K562 (cell line): ENCODE data around the gene TRIM4. TPM values are rescaled to one million over a fixed set of nuclear protein-coding genes. Genes with fewer than 3 reads are reported as not detected.

Source experiments
- C11orf30 ChIP-seq: fragments of 450-650 bp; IDR thresholded peaks from 2 replicates; pipeline ENCODE4 v1.6.1; 2016; ENCODE audit warnings: low read depth, mild to moderate bottlenecking
- CEBPG ChIP-seq, 3 experiments: fragments of 200-800 bp in 1 of 3; sonication (Bioruptor generic) in 1 of 3; sonication (generic) in 1 of 3; formaldehyde crosslinking in 1 of 3; IDR thresholded peaks in 2 of 3; conservative IDR thresholded peaks in 1 of 3; 2 replicates each; pipeline versions ENCODE4 v1.6.1 to v1.8.0; 2016 to 2022; ENCODE audit warnings: missing compliant biosample characterization in 2 of 3, missing genetic modification characterization in 2 of 3, mild to moderate bottlenecking in 1 of 3, missing genetic modification reagents in 1 of 3
- CREM ChIP-seq: IDR thresholded peaks from 2 replicates; pipeline ENCODE4 v1.6.1; 2014; ENCODE audit warnings: antibody characterized with exemption, low read depth
- GATA2 ChIP-seq: sonication (generic); formaldehyde crosslinking; IDR thresholded peaks from 2 replicates; pipeline ENCODE4 v1.4.0; 2020; ENCODE audit warnings: mild to moderate bottlenecking, missing genetic modification reagents
- MEIS2 ChIP-seq: fragments of 450-650 bp; IDR thresholded peaks from 2 replicates; pipeline ENCODE4 v1.6.1; 2014; ENCODE audit warnings: mild to moderate bottlenecking; ENCODE audit not compliant: partially characterized antibody
- RCOR1 ChIP-seq, 2 experiments: IDR thresholded peaks; 2 replicates each; pipeline ENCODE4 v1.6.1; 2012; ENCODE audit warnings: low read depth in 2 of 2, low read length in 2 of 2, borderline replicate concordance in 1 of 2, improper control_type of control experiment in 1 of 2
- RFX7 ChIP-seq: fragments of 250-450 bp; sonication (Bioruptor Pico); IDR thresholded peaks from 2 replicates; pipeline ENCODE4 v1.5.1; 2021; ENCODE audit warnings: mild to moderate bottlenecking
- TBL1XR1 ChIP-seq, 2 experiments: IDR thresholded peaks; 2 replicates each; pipeline ENCODE4 v1.6.1; 2012; ENCODE audit warnings: improper control_type of control experiment in 2 of 2, low read length in 2 of 2, mild to moderate bottlenecking in 1 of 2
- USF2 ChIP-seq: sonication (generic); formaldehyde crosslinking; IDR thresholded peaks from 2 replicates; pipeline ENCODE4 v1.5.0; 2020; ENCODE audit warnings: missing genetic modification reagents
- XRCC4 ChIP-seq: IDR thresholded peaks from one replicate; pipeline ENCODE4 v1.6.1; 2011; ENCODE audit not compliant: insufficient read depth, insufficient read length; ENCODE audit errors: extremely low read depth
- ZNF668 ChIP-seq: fragments of 250-450 bp; sonication (Bioruptor Pico); IDR thresholded peaks from 2 replicates; pipeline ENCODE4 v1.8.0; 2022; ENCODE audit warnings: mild to moderate bottlenecking, inconsistent platforms
- polyA plus RNA-seq, 8 experiments: library from polyadenylated mRNA; depleted of rRNA in 4 of 8; stranded (reverse) in 5 of 8; unstranded in 3 of 8; fragments of >200 nt; fragmentation: Nextera tagmentation in 2 of 8; fragmentation: Illumina TruSeq in 1 of 8; extraction: Ambion mirVana in 2 of 8; extraction: Trizol in 1 of 8; gene quantifications; 2 replicates each; pipeline versions ENCODE4 v1.2.1 to v1.2.3, GENCODE V29; 2011 to 2014; ENCODE audit warnings: inconsistent platforms in 1 of 8, missing spikeins in 1 of 8
- total RNA-seq, 7 experiments: library from RNA; depleted of rRNA in 6 of 7; stranded (reverse); fragments of >200 nt in 6 of 7; fragmentation: Illumina TruSeq in 2 of 7; extraction: Trizol in 2 of 7; gene quantifications; 2 replicates each; pipeline versions ENCODE4 v1.2.1 to v1.2.3, GENCODE V29; 2011 to 2021; ENCODE audit warnings: low replicate concordance in 1 of 7
- TF ChIP-seq, protein P1 (sequence below): fragments of 200-600 bp; sonication (generic); IDR thresholded peaks from one replicate; pipeline ENCODE4 v1.6.1; 2012; ENCODE audit warnings: mild to moderate bottlenecking, low read depth, low read length, inconsistent platforms

Gene TRIM4
- total and polyA plus RNA-seq, 9 of the 15 experiments (the other 6 are each of a cell fraction or from before 2014, with no cell fraction given), result 6.2 to 28.3 (median 22.4) TPM

- TF ChIP-seq RCOR1 (IDR thresholded peaks at IDR 0.05; ENCODE audit: borderline replicate concordance in 1 of 2, low read depth in 2 of 2, low read length in 2 of 2), result peak in 1 of 2 experiments; percentile 54; a peak in 2 of 4 replicates
- peak; percentile 81 for TF ChIP-seq USF2 (CRISPR knock-in tag)
- TF ChIP-seq RFX7, result no peak
- TF ChIP-seq C11orf30, result no peak
- no peak for TF ChIP-seq CEBPG (CRISPR knock-in tag; IDR thresholded peaks at IDR 0.05)
- no peak for TF ChIP-seq CEBPG (tag; conservative IDR thresholded peaks at IDR 0.05 in 1 of 2, IDR thresholded peaks at IDR 0.05 in 1 of 2)
- no peak for TF ChIP-seq GATA2
- TF ChIP-seq MEIS2, result peak; percentile 29
- TF ChIP-seq ZNF668 (CRISPR knock-in tag), result no peak
- 0 out of 4 replicates have a peak, but pooled peaks of 1 of the 2 experiments have one; percentile 28 for TF ChIP-seq TBL1XR1 (IDR thresholded peaks at IDR 0.05; ENCODE audit: low read length in 2 of 2)
- TF ChIP-seq, protein P1, sequence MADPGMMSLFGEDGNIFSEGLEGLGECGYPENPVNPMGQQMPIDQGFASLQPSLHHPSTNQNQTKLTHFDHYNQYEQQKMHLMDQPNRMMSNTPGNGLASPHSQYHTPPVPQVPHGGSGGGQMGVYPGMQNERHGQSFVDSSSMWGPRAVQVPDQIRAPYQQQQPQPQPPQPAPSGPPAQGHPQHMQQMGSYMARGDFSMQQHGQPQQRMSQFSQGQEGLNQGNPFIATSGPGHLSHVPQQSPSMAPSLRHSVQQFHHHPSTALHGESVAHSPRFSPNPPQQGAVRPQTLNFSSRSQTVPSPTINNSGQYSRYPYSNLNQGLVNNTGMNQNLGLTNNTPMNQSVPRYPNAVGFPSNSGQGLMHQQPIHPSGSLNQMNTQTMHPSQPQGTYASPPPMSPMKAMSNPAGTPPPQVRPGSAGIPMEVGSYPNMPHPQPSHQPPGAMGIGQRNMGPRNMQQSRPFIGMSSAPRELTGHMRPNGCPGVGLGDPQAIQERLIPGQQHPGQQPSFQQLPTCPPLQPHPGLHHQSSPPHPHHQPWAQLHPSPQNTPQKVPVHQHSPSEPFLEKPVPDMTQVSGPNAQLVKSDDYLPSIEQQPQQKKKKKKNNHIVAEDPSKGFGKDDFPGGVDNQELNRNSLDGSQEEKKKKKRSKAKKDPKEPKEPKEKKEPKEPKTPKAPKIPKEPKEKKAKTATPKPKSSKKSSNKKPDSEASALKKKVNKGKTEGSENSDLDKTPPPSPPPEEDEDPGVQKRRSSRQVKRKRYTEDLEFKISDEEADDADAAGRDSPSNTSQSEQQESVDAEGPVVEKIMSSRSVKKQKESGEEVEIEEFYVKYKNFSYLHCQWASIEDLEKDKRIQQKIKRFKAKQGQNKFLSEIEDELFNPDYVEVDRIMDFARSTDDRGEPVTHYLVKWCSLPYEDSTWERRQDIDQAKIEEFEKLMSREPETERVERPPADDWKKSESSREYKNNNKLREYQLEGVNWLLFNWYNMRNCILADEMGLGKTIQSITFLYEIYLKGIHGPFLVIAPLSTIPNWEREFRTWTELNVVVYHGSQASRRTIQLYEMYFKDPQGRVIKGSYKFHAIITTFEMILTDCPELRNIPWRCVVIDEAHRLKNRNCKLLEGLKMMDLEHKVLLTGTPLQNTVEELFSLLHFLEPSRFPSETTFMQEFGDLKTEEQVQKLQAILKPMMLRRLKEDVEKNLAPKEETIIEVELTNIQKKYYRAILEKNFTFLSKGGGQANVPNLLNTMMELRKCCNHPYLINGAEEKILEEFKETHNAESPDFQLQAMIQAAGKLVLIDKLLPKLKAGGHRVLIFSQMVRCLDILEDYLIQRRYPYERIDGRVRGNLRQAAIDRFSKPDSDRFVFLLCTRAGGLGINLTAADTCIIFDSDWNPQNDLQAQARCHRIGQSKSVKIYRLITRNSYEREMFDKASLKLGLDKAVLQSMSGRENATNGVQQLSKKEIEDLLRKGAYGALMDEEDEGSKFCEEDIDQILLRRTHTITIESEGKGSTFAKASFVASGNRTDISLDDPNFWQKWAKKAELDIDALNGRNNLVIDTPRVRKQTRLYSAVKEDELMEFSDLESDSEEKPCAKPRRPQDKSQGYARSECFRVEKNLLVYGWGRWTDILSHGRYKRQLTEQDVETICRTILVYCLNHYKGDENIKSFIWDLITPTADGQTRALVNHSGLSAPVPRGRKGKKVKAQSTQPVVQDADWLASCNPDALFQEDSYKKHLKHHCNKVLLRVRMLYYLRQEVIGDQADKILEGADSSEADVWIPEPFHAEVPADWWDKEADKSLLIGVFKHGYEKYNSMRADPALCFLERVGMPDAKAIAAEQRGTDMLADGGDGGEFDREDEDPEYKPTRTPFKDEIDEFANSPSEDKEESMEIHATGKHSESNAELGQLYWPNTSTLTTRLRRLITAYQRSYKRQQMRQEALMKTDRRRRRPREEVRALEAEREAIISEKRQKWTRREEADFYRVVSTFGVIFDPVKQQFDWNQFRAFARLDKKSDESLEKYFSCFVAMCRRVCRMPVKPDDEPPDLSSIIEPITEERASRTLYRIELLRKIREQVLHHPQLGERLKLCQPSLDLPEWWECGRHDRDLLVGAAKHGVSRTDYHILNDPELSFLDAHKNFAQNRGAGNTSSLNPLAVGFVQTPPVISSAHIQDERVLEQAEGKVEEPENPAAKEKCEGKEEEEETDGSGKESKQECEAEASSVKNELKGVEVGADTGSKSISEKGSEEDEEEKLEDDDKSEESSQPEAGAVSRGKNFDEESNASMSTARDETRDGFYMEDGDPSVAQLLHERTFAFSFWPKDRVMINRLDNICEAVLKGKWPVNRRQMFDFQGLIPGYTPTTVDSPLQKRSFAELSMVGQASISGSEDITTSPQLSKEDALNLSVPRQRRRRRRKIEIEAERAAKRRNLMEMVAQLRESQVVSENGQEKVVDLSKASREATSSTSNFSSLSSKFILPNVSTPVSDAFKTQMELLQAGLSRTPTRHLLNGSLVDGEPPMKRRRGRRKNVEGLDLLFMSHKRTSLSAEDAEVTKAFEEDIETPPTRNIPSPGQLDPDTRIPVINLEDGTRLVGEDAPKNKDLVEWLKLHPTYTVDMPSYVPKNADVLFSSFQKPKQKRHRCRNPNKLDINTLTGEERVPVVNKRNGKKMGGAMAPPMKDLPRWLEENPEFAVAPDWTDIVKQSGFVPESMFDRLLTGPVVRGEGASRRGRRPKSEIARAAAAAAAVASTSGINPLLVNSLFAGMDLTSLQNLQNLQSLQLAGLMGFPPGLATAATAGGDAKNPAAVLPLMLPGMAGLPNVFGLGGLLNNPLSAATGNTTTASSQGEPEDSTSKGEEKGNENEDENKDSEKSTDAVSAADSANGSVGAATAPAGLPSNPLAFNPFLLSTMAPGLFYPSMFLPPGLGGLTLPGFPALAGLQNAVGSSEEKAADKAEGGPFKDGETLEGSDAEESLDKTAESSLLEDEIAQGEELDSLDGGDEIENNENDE, result no peak
- peak; percentile 59 for TF ChIP-seq CREM
- no peak for TF ChIP-seq XRCC4
These were observed 9.8 kb upstream of the TRIM4 start, which contains the start of gene GJC3 (continued) for GRCh38 chr7:99928994-99929729.
